ENCODE data around the gene CBLB. TPM values are rescaled to one million over a fixed set of nuclear protein-coding genes. Genes with fewer than 3 reads are reported as not detected.
"Not testable (repeated sequence)": the region's sequence is repeated elsewhere in the genome, so short reads cannot be mapped to it uniquely, and the experiment has no call there.

CBLB gene
- polyA plus RNA-seq, 2 of the 4 experiments (the other 2 are of a cell fraction): 6.8 to 16.2 TPM

DNA sequence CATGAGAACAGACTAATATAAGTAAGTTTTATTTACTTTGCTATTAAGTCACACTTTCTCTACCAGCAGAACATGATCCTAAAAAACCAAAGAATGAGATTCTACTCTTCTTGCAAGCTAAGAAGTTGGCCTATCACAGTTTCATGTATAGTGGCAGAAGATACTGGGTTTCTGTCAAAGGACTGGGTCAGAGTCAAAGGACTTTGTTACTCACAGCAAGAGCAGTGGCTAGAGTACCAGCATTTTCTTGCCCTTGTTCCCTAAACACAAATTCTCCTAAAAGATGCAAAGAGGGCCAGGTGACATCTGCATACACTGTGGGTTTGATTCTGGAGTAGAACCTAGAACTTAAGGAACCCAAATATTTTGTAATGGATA, 105.2 kb downstream of the CBLB start:
- POLR2A ChIA-PET: no interaction called here
- no peak for ATAC-seq

DNA sequence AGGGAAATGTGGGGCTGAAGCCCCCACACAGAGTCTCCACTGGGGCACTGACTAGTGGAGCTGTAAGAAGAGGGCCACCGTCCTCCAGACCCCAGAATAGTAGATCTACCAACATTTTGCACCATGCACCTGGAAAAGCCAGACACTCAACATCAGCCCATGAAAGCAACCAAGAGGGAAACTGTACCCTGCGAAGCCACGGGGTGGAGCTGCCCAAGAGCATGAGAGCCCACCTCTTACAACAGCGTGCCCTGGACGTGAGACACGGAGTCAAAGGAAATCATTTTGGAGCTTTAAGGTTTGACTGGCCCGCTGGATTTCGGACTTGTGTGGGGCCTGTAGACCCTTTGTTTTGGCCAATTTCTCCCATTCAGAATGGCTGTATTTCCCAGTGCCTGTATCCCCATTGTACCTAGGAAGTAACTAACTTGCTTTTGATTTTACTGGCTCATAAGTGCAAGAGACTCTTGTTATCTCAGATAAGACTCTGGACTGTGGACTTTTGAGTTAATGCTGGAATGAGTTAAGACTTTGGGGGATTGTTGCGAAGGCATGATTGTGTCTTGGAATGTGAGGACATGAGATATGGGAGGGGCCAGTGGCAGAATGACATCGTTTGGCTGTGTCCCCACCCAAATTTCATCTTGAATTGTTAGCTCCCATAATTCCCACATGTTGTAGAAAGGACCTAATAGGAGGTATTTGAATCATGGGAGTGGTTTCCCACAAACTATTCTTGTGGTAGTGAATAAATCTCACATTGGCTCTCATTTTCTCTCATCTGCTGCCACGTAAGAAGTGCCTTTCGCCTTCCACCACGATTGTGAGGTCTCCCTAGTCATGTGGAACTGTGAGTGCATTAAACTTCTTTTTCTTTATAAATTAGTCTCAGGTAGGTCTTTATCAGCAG, 105.8 kb downstream of the CBLB start:
- POLR2A ChIA-PET: no interaction called here
- no peaks in the 10 kb centered on the region for H3K4me1 ChIP-seq
- 83% methylated on average over 13 of the region's 13 CpGs for WGBS (ENCODE audit: missing lambda C conversion rate)
- FAIRE-seq (no peak), DNase-seq (ENCODE audit: low read depth in 1 of 2, low spot score in 1 of 2) (no peak), ATAC-seq (no peak)
- H3K9me3 ChIP-seq: peaks cover 12% of the 10 kb centered on the region; the same call in 2 of the 3 replicates
- no peak for TF ChIP-seq NR3C1 (IDR thresholded peaks at IDR 0.05)
- TF ChIP-seq FOSB (CRISPR knock-in tag; IDR thresholded peaks at IDR 0.05): no peak
- TF ChIP-seq, protein P1, sequence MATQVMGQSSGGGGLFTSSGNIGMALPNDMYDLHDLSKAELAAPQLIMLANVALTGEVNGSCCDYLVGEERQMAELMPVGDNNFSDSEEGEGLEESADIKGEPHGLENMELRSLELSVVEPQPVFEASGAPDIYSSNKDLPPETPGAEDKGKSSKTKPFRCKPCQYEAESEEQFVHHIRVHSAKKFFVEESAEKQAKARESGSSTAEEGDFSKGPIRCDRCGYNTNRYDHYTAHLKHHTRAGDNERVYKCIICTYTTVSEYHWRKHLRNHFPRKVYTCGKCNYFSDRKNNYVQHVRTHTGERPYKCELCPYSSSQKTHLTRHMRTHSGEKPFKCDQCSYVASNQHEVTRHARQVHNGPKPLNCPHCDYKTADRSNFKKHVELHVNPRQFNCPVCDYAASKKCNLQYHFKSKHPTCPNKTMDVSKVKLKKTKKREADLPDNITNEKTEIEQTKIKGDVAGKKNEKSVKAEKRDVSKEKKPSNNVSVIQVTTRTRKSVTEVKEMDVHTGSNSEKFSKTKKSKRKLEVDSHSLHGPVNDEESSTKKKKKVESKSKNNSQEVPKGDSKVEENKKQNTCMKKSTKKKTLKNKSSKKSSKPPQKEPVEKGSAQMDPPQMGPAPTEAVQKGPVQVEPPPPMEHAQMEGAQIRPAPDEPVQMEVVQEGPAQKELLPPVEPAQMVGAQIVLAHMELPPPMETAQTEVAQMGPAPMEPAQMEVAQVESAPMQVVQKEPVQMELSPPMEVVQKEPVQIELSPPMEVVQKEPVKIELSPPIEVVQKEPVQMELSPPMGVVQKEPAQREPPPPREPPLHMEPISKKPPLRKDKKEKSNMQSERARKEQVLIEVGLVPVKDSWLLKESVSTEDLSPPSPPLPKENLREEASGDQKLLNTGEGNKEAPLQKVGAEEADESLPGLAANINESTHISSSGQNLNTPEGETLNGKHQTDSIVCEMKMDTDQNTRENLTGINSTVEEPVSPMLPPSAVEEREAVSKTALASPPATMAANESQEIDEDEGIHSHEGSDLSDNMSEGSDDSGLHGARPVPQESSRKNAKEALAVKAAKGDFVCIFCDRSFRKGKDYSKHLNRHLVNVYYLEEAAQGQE (IDR thresholded peaks at IDR 0.05): no peak
- no peak for TF ChIP-seq EHMT2 (IDR thresholded peaks at IDR 0.05; ENCODE audit: low read depth)
- TF ChIP-seq MAFK (IDR thresholded peaks at IDR 0.05; ENCODE audit: partially characterized antibody): no peak
- TF ChIP-seq RFX5 (IDR thresholded peaks at IDR 0.05): no peak
- no peak for TF ChIP-seq ESRRA (IDR thresholded peaks at IDR 0.05; ENCODE audit: borderline replicate concordance, low read length)
- TF ChIP-seq, protein P2, sequence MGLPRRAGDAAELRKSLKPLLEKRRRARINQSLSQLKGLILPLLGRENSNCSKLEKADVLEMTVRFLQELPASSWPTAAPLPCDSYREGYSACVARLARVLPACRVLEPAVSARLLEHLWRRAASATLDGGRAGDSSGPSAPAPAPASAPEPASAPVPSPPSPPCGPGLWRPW (IDR thresholded peaks at IDR 0.05): no peak
- no peak for TF ChIP-seq KDM5A (IDR thresholded peaks at IDR 0.05)
- no peak for TF ChIP-seq KDM1A (IDR thresholded peaks at IDR 0.05; ENCODE audit: low read depth)
- H3K27ac ChIP-seq: no peak overlapping the region
- no peak overlapping the region for H3K4me3 ChIP-seq
- H3K4me2 ChIP-seq: no peak overlapping the region
- CTCF ChIA-PET: no interaction called here

More for the DNA sequence above, 105.2 kb downstream of the CBLB start:
- Histone ChIP-seq H3K27ac (no peak overlapping the region), H3K9me3 (peaks cover 12% of the 10 kb centered on the region; the same call in 2 of the 3 replicates), H3K4me3 (no peak overlapping the region), H3K4me2 (no peak overlapping the region), H3K4me1 (no peaks in the 10 kb centered on the region)
- DNase-seq (ENCODE audit: low read depth in 1 of 2, low spot score in 1 of 2) (no peak), FAIRE-seq (no peak)
- CTCF ChIA-PET: no interaction called here
- TF ChIP-seq PHF8 (IDR thresholded peaks at IDR 0.05; ENCODE audit: borderline replicate concordance, low read depth) (no peak), CBX2 (IDR thresholded peaks at IDR 0.05; ENCODE audit: borderline replicate concordance, low read depth) (no peak), RAD21 (conservative IDR thresholded peaks at IDR 0.05 in 1 of 2, IDR thresholded peaks at IDR 0.05 in 1 of 2) (no peak), SMC3 (IDR thresholded peaks at IDR 0.05) (no peak)

DNA sequence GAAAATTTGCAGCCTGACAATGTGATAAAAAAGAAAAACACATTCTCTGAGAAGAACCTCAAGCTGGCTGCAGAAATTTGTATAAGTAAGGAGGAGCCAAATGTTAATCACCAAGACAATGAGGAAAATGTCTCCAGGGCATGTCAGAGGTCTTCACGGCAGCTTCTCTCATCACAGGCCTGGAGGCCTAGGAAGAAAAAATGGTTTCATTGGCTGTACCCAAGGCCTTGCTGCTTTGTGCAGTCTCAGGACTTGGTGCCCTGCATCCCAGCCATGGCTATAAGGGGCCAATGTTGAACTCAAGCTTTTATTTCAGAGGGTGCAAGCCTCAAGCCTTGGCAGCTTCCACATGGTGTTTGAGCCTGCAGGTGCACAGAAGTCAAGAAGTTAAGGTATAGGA, 106.6 kb downstream of the CBLB start:
- CTCF ChIA-PET; POLR2A ChIA-PET; DNase-seq (ENCODE audit: low read depth in 1 of 2, low spot score in 1 of 2); ATAC-seq; H3K27ac ChIP-seq; H3K4me3 ChIP-seq; H3K4me2 ChIP-seq; H3K4me1 ChIP-seq; FAIRE-seq: not testable (repeated sequence)
- WGBS (ENCODE audit: missing lambda C conversion rate): 100% methylated on average over 1 of the region's 1 CpG
- peak; percentile 64 for TF ChIP-seq ZFP36 (IDR thresholded peaks at IDR 0.05; ENCODE audit: borderline replicate concordance, partially characterized antibody)
- peaks cover 12% of the 10 kb centered on the region; the same call in 2 of the 3 replicates for H3K9me3 ChIP-seq

All from A549 (cell line).